ENCODE data around the gene CEP170B.
"Not testable (repeated sequence)": the region's sequence is repeated elsewhere in the genome, so short reads cannot be mapped to it uniquely, and the experiment has no call there.

Gene CEP170B

GRCh38 chr14:104879983-104880565 is 15.0 kb downstream of the CEP170B start:
- DNase-seq, result no peak

DNA sequence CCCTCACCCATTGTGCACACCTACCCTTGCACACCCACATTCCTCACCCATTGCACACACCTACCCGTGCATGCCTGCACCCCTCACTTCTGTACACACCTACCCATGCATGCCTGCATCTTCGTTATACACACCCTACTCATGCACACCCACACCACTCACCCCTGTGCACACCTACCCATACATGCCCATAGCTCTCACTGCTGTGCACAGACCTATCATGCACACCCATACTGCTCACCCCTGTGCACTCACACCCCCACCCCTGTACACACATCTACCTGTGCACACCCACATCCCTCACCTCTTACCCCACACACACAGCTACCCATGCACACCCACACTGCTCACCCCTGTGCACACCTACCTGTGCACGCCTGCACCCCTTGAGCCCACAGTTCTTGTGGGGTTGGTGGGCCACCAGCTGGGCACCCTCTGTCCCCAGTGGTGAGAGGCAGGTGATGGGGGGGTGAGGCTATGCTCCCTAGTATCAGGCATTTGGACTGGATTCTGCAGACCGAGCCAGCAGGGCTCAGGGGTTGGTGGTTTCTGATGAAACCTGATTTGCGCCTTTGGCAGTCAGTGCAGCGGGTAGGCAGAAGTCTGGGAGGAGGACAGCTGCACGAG is 15.6 kb downstream of the CEP170B start:
- DNase-seq, result no peak

DNA sequence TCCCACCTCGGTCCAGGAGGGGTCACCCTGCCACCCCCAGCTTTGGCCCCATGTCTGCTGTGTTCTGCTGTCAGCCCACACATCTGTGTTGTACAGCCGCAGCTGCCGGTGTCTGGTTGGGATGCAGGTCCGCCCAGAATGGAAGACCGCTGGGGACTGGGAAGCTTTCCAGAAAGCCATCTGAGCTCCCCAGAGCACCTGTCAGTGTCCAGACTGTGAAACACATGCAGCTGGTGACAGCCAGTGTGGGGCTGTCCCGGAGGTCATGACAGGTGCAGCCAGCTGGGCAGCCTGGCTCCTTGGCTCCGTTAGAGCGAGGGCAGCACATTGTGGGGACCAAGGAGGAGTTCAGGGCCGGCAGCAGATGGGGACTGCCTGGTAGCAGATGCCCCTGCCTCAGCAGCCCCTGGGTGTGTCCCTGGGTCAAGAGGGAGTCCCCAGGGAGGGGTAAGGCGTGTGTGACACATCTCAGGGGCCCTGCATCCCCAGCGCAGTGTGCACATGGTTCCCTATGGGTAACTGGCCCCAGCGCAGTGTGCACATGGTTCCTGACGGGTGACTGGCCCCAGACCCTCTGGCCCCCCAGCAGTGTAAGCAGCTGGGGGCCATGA is 16.4 kb downstream of the CEP170B start:
- peak; percentile 93 for DNase-seq

DNA sequence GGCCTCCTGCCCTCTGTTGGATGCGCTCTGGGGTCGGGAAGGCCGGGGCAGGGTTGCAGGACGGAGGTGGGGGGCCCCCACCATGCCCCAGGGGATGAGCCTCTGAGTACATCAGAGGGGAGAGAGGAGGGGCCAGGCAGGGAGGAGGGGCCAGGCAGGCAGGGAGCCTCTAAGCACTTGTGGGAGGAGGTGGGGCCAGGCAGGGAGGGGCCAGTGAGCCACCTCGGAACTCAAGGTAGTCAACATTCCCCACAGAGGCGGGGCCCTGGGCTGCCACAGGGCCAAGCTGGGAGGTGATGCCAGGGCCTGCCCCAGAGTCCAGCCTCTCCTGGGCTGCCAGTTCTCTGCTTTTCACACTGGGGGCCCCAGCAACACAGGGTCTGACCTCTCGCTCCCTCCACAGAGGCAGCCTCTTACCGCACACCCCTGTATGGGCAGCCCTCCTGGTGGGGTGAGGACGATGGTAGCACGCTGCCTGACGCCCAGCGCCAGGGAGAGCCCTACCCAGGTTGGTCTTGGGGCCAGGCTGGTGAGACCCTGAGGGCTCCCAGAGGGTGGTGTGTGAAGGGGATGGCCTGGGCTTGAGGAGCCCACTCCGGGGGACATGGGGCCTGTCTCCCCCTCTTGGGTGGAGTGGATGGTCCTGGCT is 17.4 kb downstream of the CEP170B start:
- DNase-seq, result no peak

- no peak for DNase-seq
Measured at GRCh38 chr14:104882991-104883660, 18.1 kb downstream of the CEP170B start.

DNA sequence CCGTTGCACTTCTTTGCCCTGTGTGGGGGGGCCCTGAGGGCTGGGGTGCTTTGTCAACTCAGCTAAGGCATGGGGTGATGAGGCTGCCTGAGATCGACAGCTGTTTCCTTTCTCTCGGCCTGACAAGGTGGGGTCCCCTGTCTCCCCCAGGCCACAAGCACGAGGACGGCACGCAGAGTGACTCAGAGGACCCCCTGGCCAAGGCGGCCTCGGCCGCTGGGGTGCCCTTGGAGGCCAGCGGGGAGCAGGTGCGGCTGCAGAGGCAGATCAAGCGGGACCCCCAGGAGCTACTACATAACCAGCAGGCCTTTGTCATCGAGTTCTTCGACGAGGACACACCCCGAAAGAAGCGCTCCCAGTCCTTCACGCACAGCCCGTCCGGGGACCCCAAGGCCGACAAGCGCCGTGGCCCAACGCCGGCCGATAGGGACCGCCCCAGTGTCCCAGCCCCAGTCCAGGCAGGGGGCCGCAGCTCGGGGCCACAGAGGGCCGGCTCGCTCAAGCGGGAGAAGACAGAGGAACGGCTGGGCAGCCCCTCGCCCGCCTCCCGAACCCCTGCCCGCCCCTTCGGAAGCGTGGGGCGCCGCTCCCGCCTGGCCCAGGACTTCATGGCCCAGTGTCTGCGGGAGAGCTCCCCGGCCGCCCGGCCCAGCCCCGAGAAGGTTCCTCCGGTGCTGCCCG is 18.8 kb downstream of the CEP170B start:
- DNase-seq, result no peak

DNA sequence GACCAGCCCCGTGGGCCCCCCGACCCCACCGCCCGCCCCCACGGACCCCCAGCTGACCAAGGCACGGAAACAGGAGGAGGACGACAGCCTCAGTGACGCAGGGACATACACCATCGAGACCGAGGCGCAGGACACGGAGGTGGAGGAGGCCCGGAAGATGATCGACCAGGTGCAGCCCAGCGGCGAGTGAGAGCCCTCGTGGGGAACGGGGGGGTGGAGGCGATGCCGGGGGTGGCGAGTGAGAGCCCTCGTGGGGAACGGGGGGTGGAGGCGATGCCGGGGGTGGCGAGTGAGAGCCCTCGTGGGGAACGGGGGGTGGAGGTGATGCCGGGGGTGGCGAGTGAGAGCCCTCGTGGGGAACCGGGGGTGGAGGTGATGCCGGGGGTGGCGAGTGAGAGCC is 19.3 kb downstream of the CEP170B start:
- DNase-seq, result not testable (repeated sequence)

GRCh38 chr14:104885031-104885972 is 20.2 kb downstream of the CEP170B start:
- DNase-seq, result no peak

DNA sequence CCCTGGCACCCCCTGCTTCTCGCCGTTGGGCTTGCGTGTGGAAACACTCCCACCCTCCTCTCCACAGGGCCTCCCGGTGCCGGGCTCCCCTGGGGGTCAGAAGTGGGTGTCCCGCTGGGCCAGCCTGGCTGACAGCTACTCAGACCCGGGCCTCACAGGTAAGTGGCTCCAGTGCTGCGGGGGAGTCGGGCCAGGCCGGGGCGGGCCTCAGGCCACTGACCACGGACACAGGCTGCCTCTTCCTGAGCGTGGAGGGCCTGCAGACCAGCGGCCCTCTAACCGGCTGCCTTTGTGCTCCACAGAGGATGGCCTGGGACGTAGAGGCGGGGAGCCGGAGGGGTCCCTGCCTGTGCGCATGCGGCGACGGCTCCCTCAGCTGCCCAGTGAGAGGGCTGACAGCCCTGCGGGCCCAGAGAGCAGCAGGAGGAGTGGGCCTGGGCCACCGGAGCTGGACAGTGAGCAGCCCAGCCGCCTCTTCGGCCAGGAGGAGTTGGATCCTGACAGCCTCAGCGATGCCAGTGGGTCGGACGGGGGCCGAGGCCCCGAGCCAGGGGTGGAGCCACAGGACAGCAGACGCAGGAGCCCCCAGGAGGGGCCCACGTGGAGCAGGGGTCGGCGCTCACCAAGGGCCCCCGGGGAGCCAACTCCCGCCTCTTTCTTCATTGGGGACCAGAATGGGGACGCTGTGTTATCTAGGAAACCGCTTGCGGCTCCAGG is 21.1 kb downstream of the CEP170B start:
- no peak for DNase-seq

DNA sequence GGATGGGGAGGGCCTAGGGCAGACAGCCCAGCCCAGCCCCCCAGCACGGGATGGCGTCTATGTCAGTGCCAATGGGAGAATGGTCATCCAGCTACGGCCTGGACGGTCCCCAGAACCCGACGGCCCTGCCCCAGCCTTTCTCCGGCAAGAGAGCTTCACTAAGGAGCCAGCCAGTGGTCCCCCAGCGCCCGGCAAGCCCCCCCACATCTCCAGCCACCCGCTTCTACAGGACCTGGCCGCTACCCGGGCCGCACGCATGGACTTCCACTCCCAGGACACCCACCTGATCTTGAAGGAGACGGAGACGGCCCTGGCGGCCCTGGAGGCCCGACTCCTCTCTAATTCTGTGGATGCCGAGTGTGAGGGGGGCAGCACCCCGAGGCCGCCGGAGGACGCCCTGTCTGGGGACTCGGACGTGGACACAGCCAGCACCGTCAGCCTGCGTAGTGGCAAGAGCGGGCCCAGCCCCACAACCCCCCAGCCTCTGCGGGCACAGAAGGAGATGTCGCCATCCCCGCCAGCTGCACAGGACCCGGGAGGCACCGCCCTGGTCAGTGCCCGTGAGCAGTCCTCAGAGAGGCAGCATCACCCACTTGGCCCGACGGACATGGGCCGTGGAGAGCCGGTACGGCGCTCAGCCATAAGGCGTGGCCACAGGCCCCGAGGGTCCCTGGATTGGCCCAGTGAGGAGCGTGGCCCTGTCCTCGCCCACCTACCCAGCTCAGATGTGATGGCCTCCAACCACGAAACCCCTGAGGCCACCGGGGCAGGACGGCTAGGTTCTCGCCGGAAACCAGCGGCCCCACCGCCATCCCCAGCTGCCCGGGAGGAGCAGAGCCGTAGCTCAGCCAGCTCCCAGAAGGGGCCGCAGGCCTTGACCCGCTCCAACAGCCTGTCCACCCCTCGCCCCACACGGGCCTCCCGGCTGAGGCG is 21.9 kb downstream of the CEP170B start:
- DNase-seq, result no peak

DNA sequence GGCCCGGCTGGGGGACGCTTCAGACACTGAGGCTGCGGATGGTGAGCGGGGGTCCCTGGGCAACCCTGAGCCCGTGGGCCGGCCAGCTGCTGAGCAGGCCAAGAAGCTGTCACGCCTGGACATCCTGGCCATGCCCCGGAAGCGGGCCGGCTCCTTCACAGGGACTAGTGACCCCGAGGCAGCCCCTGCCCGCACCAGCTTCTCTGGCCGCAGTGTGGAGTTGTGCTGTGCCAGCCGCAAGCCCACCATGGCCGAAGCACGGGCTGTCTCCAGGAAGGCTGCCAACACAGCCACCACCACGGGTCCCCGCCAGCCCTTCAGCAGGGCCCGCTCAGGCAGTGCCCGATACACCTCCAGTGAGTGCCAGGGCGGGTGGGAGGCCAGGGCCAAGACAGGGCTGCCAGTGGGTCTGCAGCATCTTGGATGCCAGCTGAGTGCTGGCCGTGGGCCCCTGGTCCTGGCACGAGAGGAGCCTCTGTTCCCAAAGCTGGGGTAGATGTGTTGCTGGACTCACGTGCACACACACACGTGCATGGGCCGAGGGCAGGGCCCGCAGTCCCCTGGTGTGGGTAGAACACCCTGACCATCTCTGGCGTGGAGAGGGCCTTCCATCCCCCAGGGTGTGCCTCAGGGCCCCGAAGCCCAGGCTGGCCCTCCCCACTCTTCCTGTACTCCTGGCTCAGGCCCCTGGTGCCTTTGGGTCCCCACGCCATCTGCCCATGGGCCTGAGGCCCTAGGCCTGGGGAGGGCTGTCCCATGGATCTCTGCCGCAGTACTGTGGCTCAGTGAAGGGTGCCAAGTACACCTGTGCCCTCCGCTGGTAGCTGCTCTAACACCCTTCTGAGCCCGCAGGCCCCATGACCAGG is 22.8 kb downstream of the CEP170B start:
- DNase-seq, result no peak

GRCh38 chr14:104888489-104889374 is 23.7 kb downstream of the CEP170B start:
- no peak for DNase-seq

DNA sequence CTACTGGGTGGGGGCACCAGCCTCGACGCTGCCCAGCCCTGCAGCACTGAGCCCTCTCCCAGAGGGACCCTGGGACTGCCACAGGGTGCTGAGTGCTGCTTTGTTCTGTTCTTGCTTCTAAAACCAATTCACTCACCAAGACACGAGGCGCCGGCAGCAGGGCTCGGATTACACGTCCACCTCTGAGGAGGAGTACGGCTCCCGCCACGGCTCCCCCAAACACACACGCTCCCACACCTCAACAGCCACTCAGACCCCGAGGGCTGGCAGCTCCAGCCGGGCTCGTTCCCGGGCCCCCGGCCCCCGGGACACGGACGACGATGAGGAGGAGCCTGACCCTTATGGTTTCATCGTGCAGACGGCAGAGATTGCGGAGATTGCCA is 24.3 kb downstream of the CEP170B start:
- DNase-seq, result no peak

- not testable (repeated sequence) for DNase-seq
Measured at GRCh38 chr14:104890292-104890691, 25.2 kb downstream of the CEP170B start.

- no peak for DNase-seq
Measured at GRCh38 chr14:104891121-104891551, 26.1 kb downstream of the CEP170B start.

DNA sequence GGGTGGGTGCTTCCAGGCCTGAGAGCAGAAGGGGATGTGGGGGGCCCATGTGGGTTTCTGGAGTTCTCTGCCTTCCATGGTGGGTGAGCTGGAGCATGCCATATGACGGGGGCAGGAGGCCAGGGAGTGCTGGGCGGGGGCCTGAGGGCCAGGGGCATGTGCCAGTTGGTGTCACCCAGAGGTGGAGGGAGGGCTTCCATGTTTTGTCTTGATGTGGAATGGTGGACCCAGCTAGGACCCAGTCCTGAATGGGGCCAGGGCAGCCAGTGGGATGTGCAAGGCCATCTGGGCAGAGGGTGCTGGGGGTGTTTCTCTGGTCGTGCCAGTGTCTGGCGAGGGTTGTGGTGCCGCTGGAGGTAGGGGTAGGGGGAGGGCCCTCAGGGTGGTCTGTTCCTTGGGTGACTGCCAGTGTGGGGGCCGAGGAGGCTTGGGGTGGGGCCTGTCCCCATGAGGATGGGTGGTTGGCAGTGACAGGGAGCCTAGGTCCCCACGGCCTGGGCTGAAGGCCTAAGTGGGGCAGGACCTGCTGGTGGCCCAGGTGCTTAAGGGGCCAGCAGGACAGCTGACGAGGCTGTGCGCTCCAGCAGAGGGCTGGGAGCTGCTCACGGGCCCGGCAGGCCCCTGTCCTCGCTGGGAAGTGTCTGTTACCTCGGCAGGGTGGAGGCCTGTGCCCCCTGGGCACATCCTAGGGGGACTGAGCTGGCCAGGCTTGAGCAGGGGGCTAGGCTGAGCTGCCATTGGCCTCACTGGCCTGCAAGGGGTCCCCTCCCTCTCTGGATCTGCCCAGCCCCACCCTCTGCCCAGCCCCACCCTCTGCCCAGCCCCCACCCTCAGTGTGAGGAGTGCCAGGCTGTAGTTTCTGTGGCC is 26.8 kb downstream of the CEP170B start:
- DNase-seq, result no peak
